Measurements from ENCODE around the gene ACTL7A. TPM values are rescaled to one million over a fixed set of nuclear protein-coding genes. Genes with fewer than 3 reads are reported as not detected.

The ACTL7A gene
- total and polyA plus RNA-seq, 2 of the 13 experiments (the other 11 are each of a cell fraction or from before 2014, with no cell fraction given), result not detected

GRCh38 chr9:108889649-108890067 is 27.6 kb downstream of the ACTL7A start (continued):
- TF ChIP-seq, protein P1, sequence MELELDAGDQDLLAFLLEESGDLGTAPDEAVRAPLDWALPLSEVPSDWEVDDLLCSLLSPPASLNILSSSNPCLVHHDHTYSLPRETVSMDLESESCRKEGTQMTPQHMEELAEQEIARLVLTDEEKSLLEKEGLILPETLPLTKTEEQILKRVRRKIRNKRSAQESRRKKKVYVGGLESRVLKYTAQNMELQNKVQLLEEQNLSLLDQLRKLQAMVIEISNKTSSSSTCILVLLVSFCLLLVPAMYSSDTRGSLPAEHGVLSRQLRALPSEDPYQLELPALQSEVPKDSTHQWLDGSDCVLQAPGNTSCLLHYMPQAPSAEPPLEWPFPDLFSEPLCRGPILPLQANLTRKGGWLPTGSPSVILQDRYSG (CRISPR knock-in tag; IDR thresholded peaks at IDR 0.05), result no peak
- TF ChIP-seq ZBTB40 (IDR thresholded peaks at IDR 0.05), result no peak
- TF ChIP-seq ZBTB40 (CRISPR knock-in tag; IDR thresholded peaks at IDR 0.05), result no peak
- TF ChIP-seq MYC (CRISPR knock-in tag; IDR thresholded peaks at IDR 0.05; ENCODE audit: borderline replicate concordance), result no peak
- TF ChIP-seq MTA3 (CRISPR knock-in tag; IDR thresholded peaks at IDR 0.05), result no peak
- TF ChIP-seq ZNF780A (CRISPR knock-in tag; IDR thresholded peaks at IDR 0.05), result no peak
- TF ChIP-seq HCFC1 (IDR thresholded peaks at IDR 0.05; ENCODE audit: low read depth, low read length), result no peak
- TF ChIP-seq, protein P2, sequence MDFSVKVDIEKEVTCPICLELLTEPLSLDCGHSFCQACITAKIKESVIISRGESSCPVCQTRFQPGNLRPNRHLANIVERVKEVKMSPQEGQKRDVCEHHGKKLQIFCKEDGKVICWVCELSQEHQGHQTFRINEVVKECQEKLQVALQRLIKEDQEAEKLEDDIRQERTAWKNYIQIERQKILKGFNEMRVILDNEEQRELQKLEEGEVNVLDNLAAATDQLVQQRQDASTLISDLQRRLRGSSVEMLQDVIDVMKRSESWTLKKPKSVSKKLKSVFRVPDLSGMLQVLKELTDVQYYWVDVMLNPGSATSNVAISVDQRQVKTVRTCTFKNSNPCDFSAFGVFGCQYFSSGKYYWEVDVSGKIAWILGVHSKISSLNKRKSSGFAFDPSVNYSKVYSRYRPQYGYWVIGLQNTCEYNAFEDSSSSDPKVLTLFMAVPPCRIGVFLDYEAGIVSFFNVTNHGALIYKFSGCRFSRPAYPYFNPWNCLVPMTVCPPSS (IDR thresholded peaks at IDR 0.05), result no peak
- no peak for TF ChIP-seq NONO (IDR thresholded peaks at IDR 0.05)
- TF ChIP-seq NONO (CRISPR knock-in tag; conservative IDR thresholded peaks at IDR 0.05), result no peak
- TF ChIP-seq HNF1A (IDR thresholded peaks at IDR 0.05; ENCODE audit: low read depth), result peak; percentile 51; the same call in 1 of the 2 replicates
- TF ChIP-seq HNF1A (CRISPR knock-in tag; IDR thresholded peaks at IDR 0.05; ENCODE audit: borderline replicate concordance), result peak; percentile 36; the same call in 1 of the 2 replicates
- TF ChIP-seq CHD2 (IDR thresholded peaks at IDR 0.05; ENCODE audit: low read depth, low read length), result no peak
- TF ChIP-seq, protein P3, sequence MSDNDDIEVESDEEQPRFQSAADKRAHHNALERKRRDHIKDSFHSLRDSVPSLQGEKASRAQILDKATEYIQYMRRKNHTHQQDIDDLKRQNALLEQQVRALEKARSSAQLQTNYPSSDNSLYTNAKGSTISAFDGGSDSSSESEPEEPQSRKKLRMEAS (IDR thresholded peaks at IDR 0.05), result no peak
- peak; percentile 56; the same call in 1 of the 2 replicates for TF ChIP-seq PHF21A (CRISPR knock-in tag; IDR thresholded peaks at IDR 0.05)
- TF ChIP-seq ZNF615 (CRISPR knock-in tag; IDR thresholded peaks at IDR 0.05; ENCODE audit: borderline replicate concordance), result no peak

All from HepG2 (cell line).